Mucosa of descending colon (tissue), 3 donors: ENCODE results near the gene OR4F6. TPM values are rescaled to one million over a fixed set of nuclear protein-coding genes. Genes with fewer than 3 reads are reported as not detected.

Experiments used
- ATAC-seq: fragments of 200-7000 bp; cut with Tn5 transposase; one replicate; pipeline ENCODE4 v1.9.1; 2020; ENCODE audit warnings: mild to moderate bottlenecking, moderate library complexity
- DNase-seq, 3 donors: peaks; one replicate each; pipeline ENCODE4 v3.0.0-alpha.2; 2020
- H3K36me3 ChIP-seq: fragments of 200-600 bp; one replicate; pipeline ENCODE4 v1.8.0; 2021; ENCODE audit warnings: low read depth, mild to moderate bottlenecking
- H3K4me1 ChIP-seq: fragments of 200-600 bp; one replicate; pipeline ENCODE4 v1.8.0; 2021; ENCODE audit warnings: low read depth, mild to moderate bottlenecking
- H3K4me3 ChIP-seq: fragments of 200-600 bp; one replicate; pipeline ENCODE4 v1.8.0; 2021; ENCODE audit warnings: mild to moderate bottlenecking
- H3K9me3 ChIP-seq: fragments of 200-600 bp; one replicate; pipeline ENCODE4 v1.8.0; 2021; ENCODE audit warnings: mild to moderate bottlenecking
- CTCF ChIP-seq: fragments of 200-600 bp; IDR thresholded peaks from one replicate; pipeline ENCODE4 v1.8.0; 2022; ENCODE audit warnings: antibody characterized with exemption, mild to moderate bottlenecking
- intact Hi-C, 2 donors: fragments of 100-400 bp; cut with DNase I in 1 of 2; cut with micrococcal nuclease in 1 of 2; formaldehyde crosslinking; loops; one replicate each; pipeline versions ENCODE4 v1.11.0 to v1.11.1; 2022; cut with DNase I, micrococcal nuclease
- total RNA-seq, 3 donors: library from RNA; stranded (reverse); fragmentation: NEBNext Ultra II Directional in 2 of 3; extraction: Animal tissue kit (Norgen Biotek cat#: 25700) in 2 of 3; gene quantifications; one replicate each; pipeline versions ENCODE4 v1.2.1 to v1.2.4, GENCODE V29; 2021 to 2023
- donor health status: DM: no; HTN: no; CAD: no; lungs with moderate emphysema.
- donor health status: DM: no; HTN: no; CAD: no.
- donor health status: DM: no; HTN: yes; CAD: no.

OR4F6 gene
- total RNA-seq, 3 donors from 2014 or later, result not detected

- intact Hi-C loops, result no loop called here
- H3K36me3 ChIP-seq, result no peaks in the 10 kb centered on the region
- ATAC-seq (no peak), DNase-seq (no peak)
- H3K9me3 ChIP-seq, result no peaks in the 10 kb centered on the region
- TF ChIP-seq CTCF, result no peak
- H3K4me1 ChIP-seq, result no peaks in the 10 kb centered on the region
- no peak overlapping the region for H3K4me3 ChIP-seq
Measured at GRCh38 chr15:101804941-101805340, 1.6 kb downstream of the OR4F6 start.

DNA sequence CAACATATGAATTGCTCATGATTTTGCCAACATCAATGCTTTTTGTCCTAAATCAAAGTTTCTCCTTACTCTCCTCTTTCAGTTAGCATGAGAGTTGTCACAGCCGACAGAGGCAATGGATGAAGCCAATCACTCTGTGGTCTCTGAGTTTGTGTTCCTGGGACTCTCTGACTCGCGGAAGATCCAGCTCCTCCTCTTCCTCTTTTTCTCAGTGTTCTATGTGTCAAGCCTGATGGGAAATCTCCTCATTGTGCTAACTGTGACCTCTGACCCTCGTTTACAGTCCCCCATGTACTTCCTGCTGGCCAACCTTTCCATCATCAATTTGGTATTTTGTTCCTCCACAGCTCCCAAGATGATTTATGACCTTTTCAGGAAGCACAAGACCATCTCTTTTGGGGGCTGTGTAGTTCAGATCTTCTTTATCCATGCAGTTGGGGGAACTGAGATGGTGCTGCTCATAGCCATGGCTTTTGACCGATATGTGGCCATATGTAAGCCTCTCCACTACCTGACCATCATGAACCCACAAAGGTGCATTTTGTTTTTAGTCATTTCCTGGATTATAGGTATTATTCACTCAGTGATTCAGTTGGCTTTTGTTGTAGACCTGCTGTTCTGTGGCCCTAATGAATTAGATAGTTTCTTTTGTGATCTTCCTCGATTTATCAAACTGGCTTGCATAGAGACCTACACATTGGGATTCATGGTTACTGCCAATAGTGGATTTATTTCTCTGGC, 2.5 kb downstream of the OR4F6 start:
- H3K4me1 ChIP-seq, result no peaks in the 10 kb centered on the region
- H3K9me3 ChIP-seq, result no peaks in the 10 kb centered on the region
- no peak overlapping the region for H3K4me3 ChIP-seq
- intact Hi-C loops, result no loop called here
- no peak for DNase-seq
- no peak for TF ChIP-seq CTCF
- no peaks in the 10 kb centered on the region for H3K36me3 ChIP-seq
- no peak for ATAC-seq

GRCh38 chr15:101807345-101807945, 4.1 kb downstream of the OR4F6 start:
- DNase-seq (no peak), ATAC-seq (no peak)
- Histone ChIP-seq H3K36me3 (no peaks in the 10 kb centered on the region), H3K4me3 (no peak overlapping the region), H3K4me1 (no peaks in the 10 kb centered on the region), H3K9me3 (no peaks in the 10 kb centered on the region)
- no peak for TF ChIP-seq CTCF
- intact Hi-C loops, result no loop called here

- no peak for TF ChIP-seq CTCF
- intact Hi-C loops, result no loop called here
- Histone ChIP-seq H3K4me3 (no peak overlapping the region), H3K4me1 (no peaks in the 10 kb centered on the region), H3K36me3 (no peaks in the 10 kb centered on the region), H3K9me3 (no peaks in the 10 kb centered on the region)
- DNase-seq (no peak), ATAC-seq (no peak)
Measured at GRCh38 chr15:101808201-101808600, 4.9 kb downstream of the OR4F6 start.

DNA sequence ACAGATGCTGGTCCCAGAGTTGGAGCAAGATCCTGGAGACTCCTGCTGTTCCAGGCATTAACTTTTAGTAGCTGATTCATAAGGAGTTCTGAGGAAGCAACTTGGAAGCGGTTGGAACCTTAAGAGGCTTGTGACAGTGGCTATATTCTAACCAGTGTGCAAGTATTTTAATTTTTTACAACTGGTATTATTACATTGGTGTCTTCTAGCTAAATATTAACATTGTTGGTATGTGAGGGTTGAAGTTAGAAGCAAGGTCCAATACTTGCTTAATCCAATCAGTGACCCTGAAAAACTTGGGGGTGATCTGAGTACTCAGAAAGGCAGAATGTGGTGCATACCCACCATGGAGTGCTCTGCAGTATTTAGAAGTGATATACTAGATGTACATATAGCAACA, 7.1 kb downstream of the OR4F6 start:
- intact Hi-C loops, result no loop called here
- Histone ChIP-seq H3K4me1 (no peaks in the 10 kb centered on the region), H3K9me3 (no peaks in the 10 kb centered on the region), H3K4me3 (no peak overlapping the region), H3K36me3 (no peaks in the 10 kb centered on the region)
- TF ChIP-seq CTCF, result no peak
- ATAC-seq (no peak), DNase-seq (no peak)
